K562 (cell line): ENCODE results near the gene TBC1D20. TPM values are rescaled to one million over a fixed set of nuclear protein-coding genes. Genes with fewer than 3 reads are reported as not detected.
A peak's percentile ranks its signal among the peaks of the same experiment; 100 is the strongest.

Experiments
- ATAC-seq: fragments of 200-7000 bp; cut with Tn5 transposase; 3 replicates; pipeline ENCODE4 v1.9.1; 2020; ENCODE audit warnings: moderate library complexity
- BruUV-seq: library from RNA; stranded (reverse); fragments of 400-500 nt; replicated peaks from 2 replicates; lab custom pipeline; 2021; lab: Mats Ljungman, UMichigan
- CTCF ChIA-PET: fragments of 300-600 bp; formaldehyde crosslinking; extraction: SDS; loops from one replicate; lab custom pipeline; 2021; ENCODE audit warnings: low intra/inter-chr PET ratio; lab: Yijun Ruan, JAX
- POLR2A ChIA-PET: fragments of 300-600, 350-650 bp; sonication (Branson Sonifier 250); formaldehyde crosslinking; extraction: SDS; loops from one replicate; lab custom pipeline; 2021; ENCODE audit warnings: antibody characterized with exemption, inconsistent platforms; lab: Yijun Ruan, JAX
- DNase-seq, 4 experiments: peaks; one replicate each; pipeline versions ENCODE4 v3.0.0 to v3.0.0-alpha.2; 2011 to 2018; ENCODE audit warnings: low spot score in 3 of 4, mixed read lengths in 3 of 4; ENCODE audit errors: extremely low read depth in 1 of 4
- FAIRE-seq: peaks from 2 replicates; lab custom pipeline; 2011; peaks lifted over from hg19 to GRCh38; lab: Jason Lieb, UNC
- H2AFZ ChIP-seq: 2 replicates; pipeline ENCODE4 v1.6.0; 2011; ENCODE audit warnings: low read depth, low read length, control low read depth, inconsistent platforms
- H3K27ac ChIP-seq: fragments of 200-600 bp; 3 replicates; pipeline ENCODE4 v1.8.0; 2011; ENCODE audit warnings: low read depth, mild to moderate bottlenecking, control low read depth, inconsistent platforms, low read length, moderate library complexity, mixed read lengths; ENCODE audit errors: extremely low read depth
- H3K27me3 ChIP-seq, 2 experiments: fragments of 300-600 bp in 1 of 2; 2 replicates in 1 of 2; 3 replicates in 1 of 2; pipeline versions ENCODE4 v1.6.0 to v1.8.0; 2011; ENCODE audit warnings: inconsistent platforms in 2 of 2, low read length in 2 of 2, mild to moderate bottlenecking in 1 of 2, mixed read lengths in 1 of 2, moderate library complexity in 1 of 2; ENCODE audit not compliant: control insufficient read depth in 2 of 2, insufficient read depth in 2 of 2
- H3K36me3 ChIP-seq: fragments of 300-600 bp; 3 replicates; pipeline ENCODE4 v1.8.0; 2011; ENCODE audit warnings: mild to moderate bottlenecking, low read length, inconsistent platforms; ENCODE audit not compliant: control insufficient read depth, insufficient read depth
- H3K4me1 ChIP-seq, 2 experiments: fragments of 200-600 bp in 1 of 2; replicated peaks in 1 of 2; 2 replicates in 1 of 2; 3 replicates in 1 of 2; pipeline versions ENCODE4 v1.5.1 to v1.8.0; 2011; ENCODE audit warnings: inconsistent platforms in 2 of 2, low read length in 2 of 2, mild to moderate bottlenecking in 1 of 2, mixed read lengths in 1 of 2, moderate library complexity in 1 of 2; ENCODE audit not compliant: control insufficient read depth in 2 of 2, insufficient read depth in 2 of 2
- H3K4me2 ChIP-seq: 2 replicates; pipeline ENCODE4 v1.6.1; 2011; ENCODE audit warnings: low read length, control low read depth, inconsistent platforms, mixed read lengths; ENCODE audit not compliant: insufficient read depth
- H3K4me3 ChIP-seq: fragments of 200-600 bp; sonication (generic), shearing (Covaris generic); 2 replicates; pipeline ENCODE4 v1.5.1; 2016; ENCODE audit warnings: control low read depth, inconsistent platforms
- H3K79me2 ChIP-seq: fragments of 200-600 bp; 3 replicates; pipeline ENCODE4 v1.8.0; 2011; ENCODE audit warnings: low read length, inconsistent platforms; ENCODE audit not compliant: control insufficient read depth, insufficient read depth
- H3K9ac ChIP-seq, 2 experiments: 2 replicates each; pipeline versions ENCODE4 v1.6.0 to v1.6.1; 2011; ENCODE audit warnings: low read depth in 2 of 2, low read length in 2 of 2, control low read depth in 1 of 2, inconsistent platforms in 1 of 2, mild to moderate bottlenecking in 1 of 2, mixed read lengths in 1 of 2; ENCODE audit not compliant: insufficient read depth in 1 of 2
- H3K9me1 ChIP-seq: one replicate; pipeline ENCODE4 v1.6.0; 2011; ENCODE audit warnings: inconsistent platforms, mild to moderate bottlenecking, low read length, moderate library complexity; ENCODE audit not compliant: control insufficient read depth, insufficient read depth
- H3K9me3 ChIP-seq: replicated peaks from 2 replicates; pipeline ENCODE4 v1.5.1; 2011; ENCODE audit warnings: low read depth, low read length, inconsistent platforms; ENCODE audit not compliant: control insufficient read depth, insufficient read depth
- H4K20me1 ChIP-seq: replicated peaks from 2 replicates; pipeline ENCODE4 v1.6.1; 2011; ENCODE audit warnings: low read length, inconsistent platforms, mixed read lengths; ENCODE audit not compliant: control insufficient read depth, insufficient read depth
- CBX5 ChIP-seq: IDR thresholded peaks from 2 replicates; pipeline ENCODE4 v1.6.1; 2014; ENCODE audit warnings: low read depth, borderline replicate concordance
- NFATC3 ChIP-seq: fragments of 450-650 bp; IDR thresholded peaks from 2 replicates; pipeline ENCODE4 v1.6.1; 2017; ENCODE audit warnings: mild to moderate bottlenecking
- TCF7L2 ChIP-seq: fragments of 150-350 bp; IDR thresholded peaks from 2 replicates; pipeline ENCODE4 v1.6.1; 2016; ENCODE audit warnings: low read depth, mild to moderate bottlenecking, low read length, moderate library complexity
- YY1 ChIP-seq, 3 experiments: IDR thresholded peaks; 2 replicates each; pipeline ENCODE4 v1.6.1; 2011; ENCODE audit warnings: low read length in 2 of 3, mild to moderate bottlenecking in 2 of 3, moderate library complexity in 2 of 3, borderline replicate concordance in 1 of 3, control low read depth in 1 of 3, low read depth in 1 of 3; ENCODE audit not compliant: insufficient read depth in 3 of 3, insufficient replicate concordance in 2 of 3, control insufficient read depth in 1 of 3, insufficient read length in 1 of 3; ENCODE audit errors: extremely low read depth in 1 of 3
- WGBS: fragments of 100-300 bp; shearing (Covaris generic); methylation state at CpG from one replicate; pipeline ENCODE4 v1.1.6; 2016; ENCODE audit warnings: low coverage, mixed read lengths; ENCODE audit not compliant: insufficient coverage; ENCODE audit errors: missing lambda C conversion rate; 5-methylcytosine and 5-hydroxymethylcytosine counted together
- in situ Hi-C: fragments of 300-500 bp; cut with MboI; formaldehyde crosslinking; loops from 4 replicates; pipeline ENCODE4 v1.15.0; 2018; ENCODE audit warnings: inconsistent platforms, mixed read lengths
- intact Hi-C: fragments of 100-400 bp; cut with micrococcal nuclease; formaldehyde crosslinking; loops from 2 replicates; pipeline ENCODE4 v1.14.2; 2022
- polyA plus RNA-seq, 8 experiments: library from polyadenylated mRNA; depleted of rRNA in 4 of 8; stranded (reverse) in 5 of 8; unstranded in 3 of 8; fragments of >200 nt; fragmentation: Nextera tagmentation in 2 of 8; fragmentation: Illumina TruSeq in 1 of 8; extraction: Ambion mirVana in 2 of 8; extraction: Trizol in 1 of 8; gene quantifications; 2 replicates each; pipeline versions ENCODE4 v1.2.1 to v1.2.3, GENCODE V29; 2011 to 2014; ENCODE audit warnings: inconsistent platforms in 1 of 8, missing spikeins in 1 of 8
- total RNA-seq, 7 experiments: library from RNA; depleted of rRNA in 6 of 7; stranded (reverse); fragments of >200 nt in 6 of 7; fragmentation: Illumina TruSeq in 2 of 7; extraction: Trizol in 2 of 7; gene quantifications; 2 replicates each; pipeline versions ENCODE4 v1.2.1 to v1.2.3, GENCODE V29; 2011 to 2021; ENCODE audit warnings: low replicate concordance in 1 of 7

TBC1D20 gene
- total and polyA plus RNA-seq, 9 of the 15 experiments (the other 6 are each of a cell fraction or from before 2014, with no cell fraction given), result 7.0 to 25.3 (median 15.1) TPM

DNA sequence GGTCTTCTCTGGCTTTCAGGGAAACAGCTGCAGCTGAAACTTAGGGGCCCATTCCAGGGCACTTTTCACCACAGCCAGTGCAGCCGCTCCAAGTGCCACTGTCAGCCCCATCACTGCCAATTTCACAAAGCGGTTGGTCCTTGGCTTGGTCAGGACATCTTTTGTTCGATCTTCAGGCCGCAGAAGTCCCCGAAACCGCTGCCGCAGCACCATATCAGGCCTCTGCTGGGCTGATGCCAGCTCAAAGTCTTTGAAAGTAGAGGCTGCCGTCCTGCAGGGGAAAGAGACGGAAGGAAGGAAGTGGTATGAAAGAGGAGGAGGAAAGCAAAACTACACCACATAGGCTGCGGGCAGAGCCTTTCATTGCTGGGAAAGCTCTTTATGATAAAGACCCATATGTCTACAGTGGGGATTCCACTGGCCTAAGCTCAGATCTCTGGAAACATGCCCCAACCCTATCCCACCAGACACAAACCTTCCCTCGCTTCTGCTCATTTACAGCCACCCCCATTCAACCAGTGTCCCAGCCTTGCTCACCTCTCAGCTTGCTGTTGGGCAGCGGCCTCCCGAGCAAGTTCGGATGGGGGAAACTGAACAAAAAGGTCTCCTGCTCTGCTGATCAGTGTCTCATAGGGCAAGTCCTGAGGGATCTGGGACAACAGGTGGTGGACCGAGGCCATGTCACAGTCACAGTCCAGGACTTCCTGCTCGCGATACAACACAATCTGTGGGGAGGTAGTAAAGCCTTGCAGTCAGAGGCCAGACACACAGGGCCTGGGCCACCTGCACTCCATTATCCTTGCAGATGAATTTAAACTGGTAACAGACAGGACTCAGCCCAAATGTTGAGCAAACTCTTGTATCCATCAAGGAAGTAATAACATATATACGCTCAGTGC is 23.5 kb downstream of the TBC1D20 start:
- Histone ChIP-seq H3K79me2 (peaks cover 4% of the 10 kb centered on the region; the same call in 1 of the 3 replicates), H3K4me2 (no peak overlapping the region), H3K27ac (no peak overlapping the region), H3K36me3 (peaks cover 86% of the 10 kb centered on the region), H3K9me3 (no peaks in the 10 kb centered on the region), H3K4me1 (no peaks in the 10 kb centered on the region; a peak in 1 of 5 replicates), H2AFZ (no peak overlapping the region), H3K27me3 (no peaks in the 10 kb centered on the region), H3K4me3 (no peak overlapping the region), H4K20me1 (no peaks in the 10 kb centered on the region), H3K9me1 (no peaks in the 10 kb centered on the region), H3K9ac (0 out of 4 replicates have a peak overlapping the region, but pooled peaks of 1 of the 2 experiments have one; percentile 22)
- POLR2A ChIA-PET, result interaction anchor here (0.9 to 3.2 kb wide), 4 partner anchors 8 to 108 kb away, joined by 4 to 21 read pairs (median 4); no protein-coding TSS in a partner anchor
- ATAC-seq (no peak), FAIRE-seq (no peak), DNase-seq (no peak)
- CTCF ChIA-PET, result no interaction called here
- WGBS, result 91% methylated on average over 17 of the region's 18 CpGs
- no peak for TF ChIP-seq NFATC3
- TF ChIP-seq TCF7L2, result no peak
- no peak for TF ChIP-seq YY1 (IDR thresholded peaks at IDR 0.05; ENCODE audit: borderline replicate concordance in 1 of 3, control insufficient read depth in 1 of 3, extremely low read depth in 1 of 3, insufficient read depth in 3 of 3, insufficient read length in 1 of 3, insufficient replicate concordance in 2 of 3, low read depth in 1 of 3, low read length in 2 of 3)
- TF ChIP-seq CBX5, result no peak
- in situ Hi-C loops (no loop called here), intact Hi-C loops (no loop called here)
- BruUV-seq, result no TSS peak
